ENCODE data around the gene PAPLN. TPM values are rescaled to one million over a fixed set of nuclear protein-coding genes. Genes with fewer than 3 reads are reported as not detected.

The PAPLN gene
- total and polyA plus RNA-seq, 2 of the 8 experiments (the other 6 are each of a cell fraction or from before 2014, with no cell fraction given), result 14.8 to 25.6 TPM

GRCh38 chr14:73250781-73251500 lies 13.6 kb downstream of the PAPLN start (continued):
- TF ChIP-seq CHD7 (IDR thresholded peaks at IDR 0.05; ENCODE audit: insufficient replicate concordance, low read length), result no peak
- no peak for TF ChIP-seq SP4 (IDR thresholded peaks at IDR 0.05; ENCODE audit: low read length)
- no peak for TF ChIP-seq POU5F1 (IDR thresholded peaks at IDR 0.05; ENCODE audit: low read depth, low read length)
- TF ChIP-seq JUN (IDR thresholded peaks at IDR 0.05; ENCODE audit: low read depth, low read length), result no peak
- TF ChIP-seq KDM4A (IDR thresholded peaks at IDR 0.05; ENCODE audit: low read depth, low read length, severe bottlenecking), result no peak
- no peak for TF ChIP-seq SUZ12 (IDR thresholded peaks at IDR 0.05; ENCODE audit: low read length)
- no peak for TF ChIP-seq SIRT6 (IDR thresholded peaks at IDR 0.05; ENCODE audit: low read length)
- no peak for TF ChIP-seq BCL11A (IDR thresholded peaks at IDR 0.05; ENCODE audit: low read depth in 2 of 2, low read length in 2 of 2)

All from H1 (cell line).